Kidney epithelial cell (primary cell): ENCODE data around the gene SLC66A1. TPM values are rescaled to one million over a fixed set of nuclear protein-coding genes. Genes with fewer than 3 reads are reported as not detected.

Experiments
- DNase-seq: peaks from one replicate; pipeline ENCODE4 v3.0.0-alpha.2; 2010; ENCODE audit warnings: low read depth
- H3K27me3 ChIP-seq: 2 replicates; pipeline ENCODE4 v1.6.0; 2011; ENCODE audit warnings: low read length; ENCODE audit not compliant: control insufficient read depth, insufficient read depth
- H3K36me3 ChIP-seq: 2 replicates; pipeline ENCODE4 v1.5.1; 2011; ENCODE audit warnings: low read length; ENCODE audit not compliant: control insufficient read depth, insufficient read depth
- H3K4me3 ChIP-seq: 2 replicates; pipeline ENCODE4 v1.5.1; 2011; ENCODE audit warnings: low read depth, mild to moderate bottlenecking, control low read depth, low read length
- CTCF ChIP-seq: IDR thresholded peaks from 2 replicates; pipeline ENCODE4 v1.5.1; 2011; ENCODE audit warnings: mild to moderate bottlenecking, moderate library complexity, low read length, control low read depth, inconsistent platforms; ENCODE audit not compliant: insufficient read depth, poor library complexity, severe bottlenecking
- total RNA-seq: library from RNA; depleted of rRNA; stranded (reverse); fragments of >200 nt; gene quantifications from 2 replicates; pipeline ENCODE4 v1.2.3, GENCODE V29; 2015

Gene SLC66A1
- total RNA-seq, 1 donor from 2014 or later = 50.6 TPM

DNA sequence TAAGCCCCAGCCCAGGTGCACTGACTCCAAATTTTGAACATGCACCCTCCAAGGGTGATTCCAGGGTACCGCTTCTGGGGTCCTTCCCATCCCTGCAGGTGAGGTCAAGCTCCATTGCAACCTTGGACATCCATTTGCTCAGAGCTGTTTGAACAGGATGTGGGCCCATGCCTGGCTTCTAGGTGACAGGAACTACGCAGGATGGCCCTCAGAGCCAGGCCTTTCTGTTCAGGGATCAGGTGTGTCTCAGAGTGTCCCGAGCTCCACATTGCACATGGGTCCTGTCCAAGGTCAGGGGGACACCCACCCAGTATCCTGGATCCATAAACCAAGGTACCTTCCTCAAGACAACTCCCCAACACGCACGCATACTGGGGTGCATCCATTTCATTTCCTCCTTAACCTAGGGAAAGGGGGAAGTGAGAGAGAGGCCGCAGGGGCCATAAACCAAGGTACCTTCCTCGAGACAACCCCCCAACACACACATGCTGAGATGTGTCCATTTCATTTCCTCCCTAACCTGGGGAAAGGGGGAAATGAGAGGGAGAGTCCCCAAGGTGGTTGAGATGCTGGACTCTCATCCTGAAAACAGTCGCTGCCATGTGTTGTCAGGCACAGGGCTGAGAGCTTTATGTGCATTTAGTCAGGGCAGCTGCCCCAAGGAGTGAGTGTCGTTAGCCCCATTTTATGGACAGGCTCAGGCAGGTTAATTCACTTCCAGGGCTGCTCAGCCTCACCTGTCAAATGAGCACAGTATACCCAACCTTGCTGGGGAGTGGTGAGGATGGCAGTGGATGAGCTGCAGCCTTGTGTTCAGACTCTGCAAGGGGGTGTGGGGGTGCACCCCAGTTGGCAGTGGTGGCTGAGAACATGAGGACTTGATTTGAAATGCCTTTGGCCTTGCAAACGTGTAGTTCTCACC, 2.1 kb downstream of the SLC66A1 start:
- Histone ChIP-seq H3K4me3 (no peak overlapping the region), H3K27me3 (no peaks in the 10 kb centered on the region), H3K36me3 (no peaks in the 10 kb centered on the region)
- DNase-seq = no peak
- no peak for TF ChIP-seq CTCF

- DNase-seq = no peak
- Histone ChIP-seq H3K36me3 (no peaks in the 10 kb centered on the region), H3K4me3 (no peak overlapping the region), H3K27me3 (no peaks in the 10 kb centered on the region)
- TF ChIP-seq CTCF = no peak
Observed at GRCh38 chr1:19315378-19316198, 3.5 kb downstream of the SLC66A1 start.

GRCh38 chr1:19317126-19317910, 5.2 kb downstream of the SLC66A1 start:
- TF ChIP-seq CTCF = no peak
- H3K4me3 ChIP-seq = no peak overlapping the region
- DNase-seq = no peak
- no peaks in the 10 kb centered on the region for H3K36me3 ChIP-seq
- H3K27me3 ChIP-seq = no peaks in the 10 kb centered on the region

DNA sequence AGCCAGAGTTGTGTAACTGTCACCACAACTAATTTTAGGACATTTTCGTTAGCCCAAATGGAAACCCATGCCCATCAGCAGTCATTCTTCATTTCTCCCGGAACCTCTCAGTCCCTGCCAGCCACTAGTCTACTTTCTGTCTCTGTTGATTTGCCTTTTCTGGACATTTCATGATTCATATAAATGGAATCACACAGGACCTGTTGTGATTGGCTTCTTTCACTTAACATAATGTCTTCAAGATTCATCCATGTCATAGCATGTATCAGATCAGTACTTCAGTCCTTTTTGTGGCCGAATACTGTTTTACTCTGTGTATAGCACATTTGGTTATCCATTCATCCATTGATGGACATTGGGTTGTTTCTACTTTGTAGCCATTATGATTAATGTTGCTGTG, 7.1 kb downstream of the SLC66A1 start:
- Histone ChIP-seq H3K36me3 (no peaks in the 10 kb centered on the region), H3K27me3 (no peaks in the 10 kb centered on the region), H3K4me3 (no peak overlapping the region)
- no peak for DNase-seq
- no peak for TF ChIP-seq CTCF

DNA sequence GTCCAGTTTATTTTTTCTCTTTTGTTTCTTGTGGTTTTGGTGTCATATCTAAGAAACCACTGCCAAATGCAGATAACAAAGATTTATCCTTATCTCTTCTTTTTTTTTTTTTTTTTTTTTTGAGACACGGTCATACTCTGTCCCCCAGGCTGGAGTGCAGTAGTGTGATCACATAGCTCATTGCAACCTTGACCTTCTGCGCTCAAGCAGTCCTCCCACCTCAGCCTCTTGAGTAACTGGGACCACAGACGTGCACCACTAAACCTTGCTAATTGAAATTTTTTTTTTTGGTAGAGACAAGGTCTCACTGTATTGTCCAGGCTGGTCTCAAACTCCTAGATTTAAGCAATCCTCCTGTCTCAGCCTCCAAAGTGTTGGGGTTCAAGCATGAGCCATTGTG, 8.9 kb downstream of the SLC66A1 start:
- TF ChIP-seq CTCF = no peak
- Histone ChIP-seq H3K27me3 (no peaks in the 10 kb centered on the region), H3K36me3 (peaks cover 3% of the 10 kb centered on the region), H3K4me3 (no peak overlapping the region)
- no peak for DNase-seq
